Type B pancreatic cell (in vitro differentiated cells): Measurements from ENCODE around the gene RAP1GAP. TPM values are rescaled to one million over a fixed set of nuclear protein-coding genes. Genes with fewer than 3 reads are reported as not detected.
"Not testable (repeated sequence)": the region's sequence is repeated elsewhere in the genome, so short reads cannot be mapped to it uniquely, and the experiment has no call there.

Source experiments
- DNase-seq: peaks from one replicate; pipeline ENCODE4 v3.0.0; 2021; ENCODE audit warnings: mixed read lengths; ENCODE audit not compliant: unreplicated experiment; ENCODE audit errors: extremely low spot score
- H3K27ac Mint-ChIP-seq: 2 replicates; pipeline ENCODE4 v1.8.0; 2021; ENCODE audit warnings: mild to moderate bottlenecking, mixed read lengths
- H3K27me3 Mint-ChIP-seq: 2 replicates; pipeline ENCODE4 v1.8.0; 2021; ENCODE audit warnings: mixed read lengths
- H3K36me3 Mint-ChIP-seq: 2 replicates; pipeline ENCODE4 v1.8.0; 2021; ENCODE audit warnings: mixed read lengths
- H3K4me1 Mint-ChIP-seq: one replicate; pipeline ENCODE4 v1.8.0; 2021; ENCODE audit warnings: mixed read lengths; ENCODE audit not compliant: unreplicated experiment
- H3K4me3 Mint-ChIP-seq: 2 replicates; pipeline ENCODE4 v1.8.0; 2021; ENCODE audit warnings: mild to moderate bottlenecking, mixed read lengths
- H3K9me3 Mint-ChIP-seq: 2 replicates; pipeline ENCODE4 v1.8.0; 2021; ENCODE audit warnings: mixed read lengths
- CTCF ChIP-seq: fragments of 200-600 bp; sonication (generic); conservative IDR thresholded peaks from 2 replicates; pipeline ENCODE4 v1.5.0; 2021; ENCODE audit warnings: antibody characterized with exemption, mild to moderate bottlenecking
- total RNA-seq: library from RNA; stranded (reverse); gene quantifications from 2 replicates; pipeline ENCODE4 v1.2.1, GENCODE V29; 2021; ENCODE audit warnings: low replicate concordance

The RAP1GAP gene
- total RNA-seq, 1 donor from 2014 or later, result 18.5 TPM

- DNase-seq, result no peak
Observed at GRCh38 chr1:21677168-21677567, 8.0 kb upstream of the RAP1GAP start.

GRCh38 chr1:21674957-21675356, 5.8 kb upstream of the RAP1GAP start:
- peaks cover 20% of the 10 kb centered on the region for H3K27me3 Mint-ChIP-seq
- peak overlapping the region; percentile 65 for H3K4me3 Mint-ChIP-seq
- no peaks in the 10 kb centered on the region for H3K9me3 Mint-ChIP-seq
- no peak for DNase-seq
- peak overlapping the region; percentile 86 for H3K27ac Mint-ChIP-seq
- H3K36me3 Mint-ChIP-seq, result peaks cover 10% of the 10 kb centered on the region
- no peak for TF ChIP-seq CTCF
- H3K4me1 Mint-ChIP-seq, result peaks cover 41% of the 10 kb centered on the region

More at GRCh38 chr1:21677168-21677567, 8.0 kb upstream of the RAP1GAP start:
- peaks cover 40% of the 10 kb centered on the region for H3K4me1 Mint-ChIP-seq
- peaks cover 20% of the 10 kb centered on the region for H3K36me3 Mint-ChIP-seq
- no peak for TF ChIP-seq CTCF
- H3K27me3 Mint-ChIP-seq, result peaks cover 2% of the 10 kb centered on the region
- peak overlapping the region; percentile 86 for H3K27ac Mint-ChIP-seq
- H3K4me3 Mint-ChIP-seq, result peak overlapping the region; percentile 64
- no peaks in the 10 kb centered on the region for H3K9me3 Mint-ChIP-seq

GRCh38 chr1:21673853-21674252, 4.7 kb upstream of the RAP1GAP start:
- Mint-ChIP-seq H3K27me3 (peaks cover 21% of the 10 kb centered on the region), H3K4me1 (peaks cover 41% of the 10 kb centered on the region)
- H3K4me3 Mint-ChIP-seq, H3K36me3 Mint-ChIP-seq, H3K27ac Mint-ChIP-seq, DNase-seq, H3K9me3 Mint-ChIP-seq: not testable (repeated sequence)

- Mint-ChIP-seq H3K36me3 (peaks cover 3% of the 10 kb centered on the region), H3K27ac (peak overlapping the region; percentile 71), H3K27me3 (peaks cover 24% of the 10 kb centered on the region), H3K4me3 (peak overlapping the region; percentile 48), H3K9me3 (no peaks in the 10 kb centered on the region), H3K4me1 (peaks cover 41% of the 10 kb centered on the region)
- no peak for TF ChIP-seq CTCF
- DNase-seq, result no peak
Observed at GRCh38 chr1:21673277-21673780, 4.2 kb upstream of the RAP1GAP start.

GRCh38 chr1:21672478-21673276, 3.5 kb upstream of the RAP1GAP start:
- no peak for TF ChIP-seq CTCF
- peaks cover 41% of the 10 kb centered on the region for H3K4me1 Mint-ChIP-seq
- no peaks in the 10 kb centered on the region for H3K9me3 Mint-ChIP-seq
- H3K36me3 Mint-ChIP-seq, result peaks cover 3% of the 10 kb centered on the region
- DNase-seq, result no peak
- H3K27ac Mint-ChIP-seq, result peak overlapping the region; percentile 71
- peak overlapping the region; percentile 48 for H3K4me3 Mint-ChIP-seq
- peaks cover 30% of the 10 kb centered on the region for H3K27me3 Mint-ChIP-seq

- H3K27ac Mint-ChIP-seq, result peak overlapping the region; percentile 55
- no peaks in the 10 kb centered on the region for H3K9me3 Mint-ChIP-seq
Observed at GRCh38 chr1:21671915-21672314, 2.8 kb upstream of the RAP1GAP start.

More at GRCh38 chr1:21671915-21672314, 2.8 kb upstream of the RAP1GAP start:
- peaks cover 3% of the 10 kb centered on the region for H3K36me3 Mint-ChIP-seq
- DNase-seq, result no peak
- peaks cover 43% of the 10 kb centered on the region for H3K4me1 Mint-ChIP-seq
- H3K27me3 Mint-ChIP-seq, result peaks cover 37% of the 10 kb centered on the region
- H3K4me3 Mint-ChIP-seq, result no peak overlapping the region
- no peak for TF ChIP-seq CTCF
